Sigmoid colon (tissue), 7 donors: ENCODE measurements around the gene SMIM43. TPM values are rescaled to one million over a fixed set of nuclear protein-coding genes. Genes with fewer than 3 reads are reported as not detected.

Experiments used
- DNase-seq: peaks from one replicate; pipeline ENCODE4 v3.0.0-alpha.2; 2019
- H3K27ac ChIP-seq, 4 donors: fragments of 200-600 bp; sonication (generic); one replicate each; pipeline ENCODE4 v1.5.1; 2016 to 2019; ENCODE audit warnings: mild to moderate bottlenecking in 1 of 4
- H3K27me3 ChIP-seq, 3 donors: fragments of 200-600 bp; sonication (generic); one replicate each; pipeline ENCODE4 v1.5.1; 2019; ENCODE audit warnings: mild to moderate bottlenecking in 1 of 3
- H3K36me3 ChIP-seq, 4 donors: fragments of 200-600 bp; sonication (generic); one replicate each; pipeline ENCODE4 v1.5.1; 2016 to 2019
- H3K4me1 ChIP-seq, 4 donors: fragments of 200-600 bp; sonication (generic); one replicate each; pipeline ENCODE4 v1.5.1; 2017 to 2019
- H3K4me3 ChIP-seq, 4 donors: fragments of 200-600 bp; sonication (generic); one replicate each; pipeline ENCODE4 v1.5.1; 2017 to 2019; ENCODE audit warnings: mild to moderate bottlenecking in 2 of 4, moderate library complexity in 1 of 4
- H3K9me3 ChIP-seq, 4 donors: fragments of 200-600 bp in 3 of 4; sonication (generic) in 3 of 4; one replicate each; pipeline versions ENCODE4 v1.5.1 to v1.6.1; 2013 to 2019
- EP300 ChIP-seq, 4 donors: sonication (generic); formaldehyde crosslinking; IDR thresholded peaks; one replicate each; pipeline ENCODE4 v1.6.1; 2017; ENCODE audit warnings: antibody characterized with exemption in 4 of 4
- POLR2A ChIP-seq, 2 donors: fragments of 450-650 bp; IDR thresholded peaks; one replicate each; pipeline ENCODE4 v1.6.1; 2016; ENCODE audit warnings: antibody characterized with exemption in 2 of 2, mild to moderate bottlenecking in 2 of 2, moderate library complexity in 2 of 2
- POLR2AphosphoS5 ChIP-seq, 4 donors: sonication (generic); formaldehyde crosslinking; IDR thresholded peaks; one replicate each; pipeline ENCODE4 v1.6.1; 2017; ENCODE audit warnings: antibody characterized with exemption in 4 of 4
- WGBS, 2 donors: extraction: QIAGEN DNeasy Blood & Tissue Kit; methylation state at CpG; one replicate each; pipeline ENCODE4 v1.1.7; 2013; 5-methylcytosine and 5-hydroxymethylcytosine counted together
- intact Hi-C: fragments of 100-400 bp; cut with DNase I; formaldehyde crosslinking; loops from one replicate; pipeline ENCODE4 v1.15.1; 2023
- polyA plus RNA-seq, 3 donors: library from polyadenylated mRNA; stranded (reverse); fragments of 200-250 nt; gene quantifications; one replicate each; pipeline ENCODE4 v1.2.3, GENCODE V29; 2013
- total RNA-seq, 4 donors: library from RNA; depleted of rRNA; stranded (reverse); fragments of >200 nt; gene quantifications; one replicate each; pipeline ENCODE4 v1.1.0, GENCODE V29; 2016
- TF ChIP-seq, protein P1 (sequence below), 4 experiments: fragments of 450-650 bp in 3 of 4; fragments of 200-600 bp in 1 of 4; IDR thresholded peaks; one replicate each; pipeline ENCODE4 v1.5.1; 2016 to 2019; ENCODE audit warnings: antibody characterized with exemption in 4 of 4, mild to moderate bottlenecking in 3 of 4, moderate library complexity in 2 of 4
- donor health status: healthy with polysubstance abuse.
- donor health status: Bipolar disorder and iron deficiency.
- donor health status: healthy.

The SMIM43 gene
- total and polyA plus RNA-seq, 7 donors: 0.44 to 1.1 (median 0.60) TPM; not detected in 3

DNA sequence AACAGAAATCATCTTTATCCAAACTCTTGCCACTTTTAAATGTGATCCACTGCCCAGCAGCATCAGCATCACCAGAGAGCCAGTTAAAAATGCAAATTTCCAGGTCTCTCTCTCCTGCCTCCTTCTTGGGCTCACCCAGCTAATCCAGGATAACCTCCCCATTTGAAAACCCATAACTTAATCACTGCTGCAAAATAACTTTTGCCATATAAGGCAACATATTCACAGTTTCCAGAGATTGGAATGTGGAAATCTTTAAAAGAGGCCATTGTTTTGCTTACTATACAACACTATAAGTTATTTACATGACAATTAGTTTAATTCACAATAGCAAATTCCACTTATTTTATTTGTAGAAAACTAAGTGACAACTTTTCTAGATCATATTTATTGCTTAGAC is 31.3 kb upstream of the SMIM43 start:
- TF ChIP-seq, protein P1, sequence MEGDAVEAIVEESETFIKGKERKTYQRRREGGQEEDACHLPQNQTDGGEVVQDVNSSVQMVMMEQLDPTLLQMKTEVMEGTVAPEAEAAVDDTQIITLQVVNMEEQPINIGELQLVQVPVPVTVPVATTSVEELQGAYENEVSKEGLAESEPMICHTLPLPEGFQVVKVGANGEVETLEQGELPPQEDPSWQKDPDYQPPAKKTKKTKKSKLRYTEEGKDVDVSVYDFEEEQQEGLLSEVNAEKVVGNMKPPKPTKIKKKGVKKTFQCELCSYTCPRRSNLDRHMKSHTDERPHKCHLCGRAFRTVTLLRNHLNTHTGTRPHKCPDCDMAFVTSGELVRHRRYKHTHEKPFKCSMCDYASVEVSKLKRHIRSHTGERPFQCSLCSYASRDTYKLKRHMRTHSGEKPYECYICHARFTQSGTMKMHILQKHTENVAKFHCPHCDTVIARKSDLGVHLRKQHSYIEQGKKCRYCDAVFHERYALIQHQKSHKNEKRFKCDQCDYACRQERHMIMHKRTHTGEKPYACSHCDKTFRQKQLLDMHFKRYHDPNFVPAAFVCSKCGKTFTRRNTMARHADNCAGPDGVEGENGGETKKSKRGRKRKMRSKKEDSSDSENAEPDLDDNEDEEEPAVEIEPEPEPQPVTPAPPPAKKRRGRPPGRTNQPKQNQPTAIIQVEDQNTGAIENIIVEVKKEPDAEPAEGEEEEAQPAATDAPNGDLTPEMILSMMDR (IDR thresholded peaks at IDR 0.05): no peak
- TF ChIP-seq EP300 (IDR thresholded peaks at IDR 0.05) (no peak), POLR2AphosphoS5 (IDR thresholded peaks at IDR 0.05) (no peak), POLR2A (IDR thresholded peaks at IDR 0.05) (no peak)
- no peak overlapping the region for H3K27ac ChIP-seq
- intact Hi-C loops: no loop called here

GRCh38 chr4:121794505-121795188 is 29.7 kb upstream of the SMIM43 start:
- H3K4me1 ChIP-seq: no peaks in the 10 kb centered on the region
- no peaks in the 10 kb centered on the region for H3K36me3 ChIP-seq
- no peak for DNase-seq
- WGBS, 2 donors: 69 to 82% methylated on average over 5 of the region's 5 CpGs
- TF ChIP-seq POLR2A (IDR thresholded peaks at IDR 0.05): no peak
- no peak for TF ChIP-seq POLR2AphosphoS5 (IDR thresholded peaks at IDR 0.05)
- no peak for TF ChIP-seq EP300 (IDR thresholded peaks at IDR 0.05)
- TF ChIP-seq, protein P1 (IDR thresholded peaks at IDR 0.05): no peak
- no peak overlapping the region for H3K27ac ChIP-seq
- intact Hi-C loops: no loop called here
- no peak overlapping the region for H3K4me3 ChIP-seq
- no peaks in the 10 kb centered on the region for H3K27me3 ChIP-seq
- no peaks in the 10 kb centered on the region for H3K9me3 ChIP-seq

More for the DNA sequence above, 31.3 kb upstream of the SMIM43 start:
- DNase-seq: no peak
- Histone ChIP-seq H3K27me3 (no peaks in the 10 kb centered on the region), H3K4me1 (peaks cover 0 to 4% (median 2%) of the 10 kb centered on the region in 4 donors), H3K4me3 (no peak overlapping the region), H3K36me3 (no peaks in the 10 kb centered on the region), H3K9me3 (no peaks in the 10 kb centered on the region)

DNA sequence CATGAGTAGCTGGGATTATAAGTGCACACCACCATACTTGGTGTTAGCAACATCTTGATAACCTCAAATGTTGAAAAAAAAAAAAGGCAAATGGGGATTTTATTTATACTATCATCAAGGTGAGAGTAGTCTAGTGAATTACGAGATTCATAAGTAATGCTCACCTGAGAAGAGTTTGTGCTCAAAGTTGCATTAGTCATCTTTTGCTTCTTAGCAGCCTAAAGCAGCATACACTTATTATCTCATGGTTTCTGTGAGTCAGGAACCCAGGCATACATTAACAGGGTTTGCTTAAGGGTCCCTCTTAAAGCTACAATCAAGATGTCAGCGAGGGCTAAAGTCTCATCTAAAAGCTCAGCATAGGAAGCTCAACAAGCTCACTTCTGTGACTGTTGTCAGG is 28.0 kb upstream of the SMIM43 start:
- no peak overlapping the region for H3K27ac ChIP-seq
- H3K4me1 ChIP-seq: no peaks in the 10 kb centered on the region
- TF ChIP-seq POLR2A (IDR thresholded peaks at IDR 0.05): no peak
- TF ChIP-seq POLR2AphosphoS5 (IDR thresholded peaks at IDR 0.05): no peak
- TF ChIP-seq, protein P1 (IDR thresholded peaks at IDR 0.05): no peak
- no peak for TF ChIP-seq EP300 (IDR thresholded peaks at IDR 0.05)
- no peak for DNase-seq
- no peaks in the 10 kb centered on the region for H3K27me3 ChIP-seq
- intact Hi-C loops: no loop called here
- 81 to 90% methylated on average over 2 of the region's 2 CpGs for WGBS, 2 donors
- no peaks in the 10 kb centered on the region for H3K36me3 ChIP-seq
- H3K4me3 ChIP-seq: no peak overlapping the region
- H3K9me3 ChIP-seq: no peaks in the 10 kb centered on the region

- Histone ChIP-seq H3K9me3 (no peaks in the 10 kb centered on the region), H3K27ac (no peak overlapping the region), H3K27me3 (no peaks in the 10 kb centered on the region), H3K4me1 (no peaks in the 10 kb centered on the region), H3K36me3 (no peaks in the 10 kb centered on the region), H3K4me3 (no peak overlapping the region)
- DNase-seq: no peak
- TF ChIP-seq EP300 (IDR thresholded peaks at IDR 0.05): no peak
- no peak for TF ChIP-seq POLR2AphosphoS5 (IDR thresholded peaks at IDR 0.05)
- no peak for TF ChIP-seq POLR2A (IDR thresholded peaks at IDR 0.05)
- TF ChIP-seq, protein P1 (IDR thresholded peaks at IDR 0.05): no peak
- 83 to 85% methylated on average over 5 of the region's 5 CpGs for whole genome bisulfite sequencing, 2 donors
- intact Hi-C loops: no loop called here
Observed at GRCh38 chr4:121791481-121791880, 26.5 kb upstream of the SMIM43 start.

- H3K36me3 ChIP-seq: no peaks in the 10 kb centered on the region
- H3K9me3 ChIP-seq: no peaks in the 10 kb centered on the region
- H3K27me3 ChIP-seq: no peaks in the 10 kb centered on the region
- TF ChIP-seq, protein P1 (IDR thresholded peaks at IDR 0.05): no peak
- no peak for TF ChIP-seq POLR2A (IDR thresholded peaks at IDR 0.05)
- no peak for TF ChIP-seq EP300 (IDR thresholded peaks at IDR 0.05)
- no peak for TF ChIP-seq POLR2AphosphoS5 (IDR thresholded peaks at IDR 0.05)
- no peak overlapping the region for H3K4me3 ChIP-seq
- intact Hi-C loops: no loop called here
- no peaks in the 10 kb centered on the region for H3K4me1 ChIP-seq
- no peak for DNase-seq
- H3K27ac ChIP-seq: no peak overlapping the region
Observed at GRCh38 chr4:121790976-121791375, 26.0 kb upstream of the SMIM43 start.
